Adrenal gland (tissue), 5 donors: ENCODE results near the gene ARHGAP5.

Experiments
- POLR2A ChIP-seq, 2 donors: fragments of 450-650 bp; IDR thresholded peaks; one replicate each; pipeline ENCODE4 v1.6.1; 2017; ENCODE audit warnings: antibody characterized with exemption in 2 of 2, mild to moderate bottlenecking in 2 of 2, moderate library complexity in 1 of 2
- TF ChIP-seq, protein P1 (sequence below), 6 experiments: fragments of 450-650 bp in 4 of 6; fragments of 200-600 bp in 2 of 6; sonication (generic) in 1 of 6; IDR thresholded peaks; 1 replicate in 5 of 6; 2 replicates in 1 of 6; pipeline versions ENCODE4 v1.5.1 to v1.8.0; 2016 to 2021; ENCODE audit warnings: antibody characterized with exemption in 6 of 6, mild to moderate bottlenecking in 2 of 6, moderate library complexity in 1 of 6
- donor health status: DM: no; HTN: no; CAD: no.

DNA sequence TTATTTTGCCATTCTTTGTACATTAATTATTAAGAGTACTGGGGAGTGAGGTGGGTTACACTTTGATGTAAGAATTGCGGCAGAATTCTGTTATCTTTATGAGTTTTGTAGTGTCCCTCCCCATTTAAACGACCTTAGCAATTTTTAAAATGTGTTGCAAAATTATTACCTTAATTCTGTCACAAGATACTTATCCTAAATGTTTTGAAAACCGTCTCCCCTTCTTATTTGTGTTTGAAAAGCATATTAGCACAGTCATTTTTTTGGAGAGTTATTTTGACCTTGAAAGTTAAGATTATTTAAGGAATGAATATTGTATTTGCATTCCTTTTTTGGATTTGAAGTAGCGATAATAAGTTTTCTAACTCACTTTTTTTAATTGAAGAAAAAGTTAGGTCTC lies 2.2 kb downstream of the ARHGAP5 start:
- TF ChIP-seq, protein P1, sequence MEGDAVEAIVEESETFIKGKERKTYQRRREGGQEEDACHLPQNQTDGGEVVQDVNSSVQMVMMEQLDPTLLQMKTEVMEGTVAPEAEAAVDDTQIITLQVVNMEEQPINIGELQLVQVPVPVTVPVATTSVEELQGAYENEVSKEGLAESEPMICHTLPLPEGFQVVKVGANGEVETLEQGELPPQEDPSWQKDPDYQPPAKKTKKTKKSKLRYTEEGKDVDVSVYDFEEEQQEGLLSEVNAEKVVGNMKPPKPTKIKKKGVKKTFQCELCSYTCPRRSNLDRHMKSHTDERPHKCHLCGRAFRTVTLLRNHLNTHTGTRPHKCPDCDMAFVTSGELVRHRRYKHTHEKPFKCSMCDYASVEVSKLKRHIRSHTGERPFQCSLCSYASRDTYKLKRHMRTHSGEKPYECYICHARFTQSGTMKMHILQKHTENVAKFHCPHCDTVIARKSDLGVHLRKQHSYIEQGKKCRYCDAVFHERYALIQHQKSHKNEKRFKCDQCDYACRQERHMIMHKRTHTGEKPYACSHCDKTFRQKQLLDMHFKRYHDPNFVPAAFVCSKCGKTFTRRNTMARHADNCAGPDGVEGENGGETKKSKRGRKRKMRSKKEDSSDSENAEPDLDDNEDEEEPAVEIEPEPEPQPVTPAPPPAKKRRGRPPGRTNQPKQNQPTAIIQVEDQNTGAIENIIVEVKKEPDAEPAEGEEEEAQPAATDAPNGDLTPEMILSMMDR (IDR thresholded peaks at IDR 0.05): no peak
- no peak for TF ChIP-seq POLR2A (IDR thresholded peaks at IDR 0.05)
